ENCODE measurements around the gene LRRC74A.
"Not testable (repeated sequence)": the region's sequence is repeated elsewhere in the genome, so short reads cannot be mapped to it uniquely, and the experiment has no call there.

The LRRC74A gene

DNA sequence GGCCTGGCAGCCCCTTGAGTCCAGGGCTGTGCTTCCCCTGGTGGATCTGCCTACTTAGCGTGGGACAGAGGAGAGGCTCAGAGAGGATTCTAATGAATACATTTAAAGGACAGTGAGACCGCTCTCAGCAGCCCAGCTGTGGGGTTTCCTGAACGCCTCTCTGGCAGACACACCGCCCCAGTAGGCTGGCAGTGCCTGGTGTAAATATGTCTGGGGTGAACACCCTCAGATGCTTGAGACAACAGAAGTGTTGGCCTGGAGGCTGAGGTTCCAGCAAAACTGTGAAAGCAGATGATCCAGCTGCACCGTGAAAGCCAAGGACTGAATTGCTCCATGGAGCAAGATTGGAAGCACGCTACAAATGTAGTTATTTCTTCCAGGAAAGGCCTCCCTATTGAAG, 55.1 kb downstream of the LRRC74A start:
- no peak for FAIRE-seq

DNA sequence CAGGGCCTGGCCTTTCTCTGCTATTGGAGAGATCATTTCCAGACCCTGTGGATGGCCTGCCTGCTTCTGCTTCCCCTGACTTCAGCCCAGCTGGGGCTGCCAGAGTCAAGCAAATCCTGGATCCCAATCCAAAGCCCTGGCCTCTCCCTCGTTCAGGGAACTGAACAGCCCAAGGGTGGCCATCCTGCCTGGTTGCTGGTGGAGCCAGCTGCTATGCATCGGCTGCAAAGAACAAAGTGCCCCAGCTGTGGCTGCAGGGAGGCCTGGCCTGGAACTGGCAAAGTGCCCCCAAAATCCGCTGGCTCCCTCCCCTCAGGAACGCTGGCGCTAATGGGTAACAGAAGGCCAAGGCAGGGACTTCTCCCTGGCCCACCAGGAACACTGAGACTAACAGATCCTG, 56.4 kb downstream of the LRRC74A start:
- DNase-seq (ENCODE audit: extremely low spot score, insufficient read length, low read depth), result no peak
- no peak for FAIRE-seq

More for the DNA sequence above, 55.1 kb downstream of the LRRC74A start:
- DNase-seq (ENCODE audit: extremely low spot score, insufficient read length, low read depth), result no peak

DNA sequence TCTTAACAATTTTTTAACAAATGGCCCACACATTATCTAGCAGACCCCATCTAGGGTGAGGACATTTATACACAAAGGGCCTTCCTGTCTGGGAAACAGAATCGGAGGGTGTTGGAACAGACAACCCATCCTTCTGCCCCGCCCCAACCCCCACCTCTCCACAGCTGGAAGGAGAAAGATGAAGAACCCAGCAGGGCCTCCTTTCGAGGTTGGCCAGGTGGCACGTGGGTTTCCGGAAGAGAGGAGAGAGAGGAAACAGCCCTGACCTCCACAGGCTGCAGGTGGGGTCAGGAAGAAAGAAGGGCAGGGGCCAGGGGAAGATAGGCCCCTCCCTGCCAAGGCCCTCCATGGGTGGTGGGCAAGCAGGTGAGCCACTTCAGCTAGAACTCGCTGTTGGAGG, 57.2 kb downstream of the LRRC74A start:
- DNase-seq (ENCODE audit: extremely low spot score, insufficient read length, low read depth) (no peak), FAIRE-seq (no peak)

DNA sequence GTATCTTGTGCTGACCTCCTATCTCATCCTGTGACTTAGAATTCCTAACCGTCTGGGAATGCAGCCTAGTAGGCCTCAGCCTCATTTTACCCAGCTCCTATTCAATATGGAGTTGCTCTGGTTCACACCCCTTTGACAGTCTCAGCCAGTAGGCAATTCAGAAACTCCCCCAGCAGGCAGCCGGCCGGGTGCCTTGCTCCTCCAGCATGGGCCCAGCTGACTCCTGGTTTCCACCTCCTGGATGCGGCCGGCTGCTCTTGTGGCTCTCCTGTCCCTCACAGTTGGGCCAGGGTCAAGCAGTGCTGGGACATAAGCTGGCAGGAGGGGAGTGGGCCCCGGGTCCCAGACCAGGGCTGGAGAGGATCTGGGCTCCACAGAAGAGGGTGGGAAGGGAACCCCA, 58.2 kb downstream of the LRRC74A start:
- DNase-seq (ENCODE audit: extremely low spot score, insufficient read length, low read depth) (no peak), FAIRE-seq (no peak)

DNA sequence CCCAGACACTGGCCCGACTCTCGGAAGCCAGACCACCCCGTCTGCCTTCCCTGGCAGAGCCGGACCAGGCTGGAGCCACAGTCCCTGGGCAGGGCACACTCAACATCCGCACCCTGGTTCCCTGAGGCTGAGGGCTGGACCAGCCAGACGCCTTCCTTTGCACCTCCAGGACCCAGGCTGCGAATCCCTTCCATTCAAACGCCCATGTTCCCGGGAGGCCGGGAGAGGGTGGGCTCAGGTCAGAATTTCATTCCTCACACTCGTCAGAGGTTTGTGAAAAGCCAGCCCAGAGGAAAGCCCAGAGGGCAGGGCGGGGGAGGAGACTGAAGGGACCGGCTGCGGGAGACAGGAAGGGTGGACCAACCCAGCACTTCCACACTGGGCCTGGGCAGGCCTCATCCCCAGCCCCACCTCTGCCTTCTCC, 58.7 kb downstream of the LRRC74A start:
- DNase-seq (ENCODE audit: extremely low spot score, insufficient read length, low read depth) (no peak), FAIRE-seq (no peak)

DNA sequence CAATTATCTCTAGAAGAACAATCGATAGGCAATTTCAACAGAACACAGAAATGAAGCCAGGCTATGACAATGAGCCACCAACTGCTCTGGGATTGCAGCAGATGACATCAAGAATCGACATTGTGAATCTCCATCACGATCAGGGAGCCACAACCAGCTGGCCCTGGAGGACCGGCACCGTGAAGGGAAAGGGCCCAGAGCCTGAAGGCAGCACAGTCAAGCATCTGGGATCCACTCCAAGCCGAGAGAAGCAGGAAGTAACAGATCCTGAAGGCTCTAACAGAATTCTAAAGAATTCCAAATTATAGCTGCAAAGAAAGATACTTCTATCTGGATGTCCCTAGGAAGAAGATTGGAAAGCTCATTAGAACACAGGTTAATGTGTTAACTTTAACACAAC, 61.0 kb downstream of the LRRC74A start:
- FAIRE-seq, result no peak

DNA sequence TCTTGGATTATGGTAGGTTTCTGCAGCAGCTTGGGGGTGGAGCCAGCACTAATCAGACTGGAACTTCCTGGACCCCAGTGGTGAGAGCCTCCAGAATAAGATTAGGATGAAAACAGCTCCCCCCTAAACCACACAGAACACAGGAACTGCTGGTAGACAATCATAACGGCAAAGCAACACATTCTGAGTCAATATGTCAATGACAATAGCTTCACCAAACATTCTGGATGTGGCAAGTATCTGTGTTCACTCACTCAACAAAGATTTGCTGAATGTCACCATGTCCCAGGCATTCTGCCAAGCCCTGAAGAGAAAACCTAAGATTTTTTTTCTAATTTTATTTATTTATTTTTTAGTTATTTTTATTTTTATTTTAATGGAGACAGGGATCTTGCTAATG, 65.2 kb downstream of the LRRC74A start:
- DNase-seq (ENCODE audit: extremely low spot score, insufficient read length, low read depth) (no peak), FAIRE-seq (no peak)

More for the DNA sequence above, 61.0 kb downstream of the LRRC74A start:
- no peak for DNase-seq (ENCODE audit: extremely low spot score, insufficient read length, low read depth)

DNA sequence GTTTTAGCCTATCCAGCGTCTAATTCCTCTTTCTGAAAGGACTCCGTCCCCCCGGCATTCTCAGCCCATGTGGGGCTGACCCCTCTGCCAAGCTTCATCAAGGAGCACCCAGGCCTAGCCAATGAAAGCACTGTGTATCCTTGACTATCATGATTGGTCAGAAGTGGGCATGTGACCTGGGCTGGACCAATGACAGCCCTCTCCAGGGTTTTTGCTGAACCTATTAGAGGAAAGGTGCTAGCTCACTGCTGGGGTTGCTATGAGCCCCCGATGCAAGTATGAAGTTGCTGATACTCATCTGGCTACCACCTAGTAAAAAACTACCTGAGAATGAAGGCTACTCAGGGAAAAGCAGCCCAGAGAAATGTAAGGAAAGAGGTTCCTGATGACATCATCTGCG, 68.1 kb downstream of the LRRC74A start:
- DNase-seq (ENCODE audit: extremely low spot score, insufficient read length, low read depth) (no peak), FAIRE-seq (no peak)

DNA sequence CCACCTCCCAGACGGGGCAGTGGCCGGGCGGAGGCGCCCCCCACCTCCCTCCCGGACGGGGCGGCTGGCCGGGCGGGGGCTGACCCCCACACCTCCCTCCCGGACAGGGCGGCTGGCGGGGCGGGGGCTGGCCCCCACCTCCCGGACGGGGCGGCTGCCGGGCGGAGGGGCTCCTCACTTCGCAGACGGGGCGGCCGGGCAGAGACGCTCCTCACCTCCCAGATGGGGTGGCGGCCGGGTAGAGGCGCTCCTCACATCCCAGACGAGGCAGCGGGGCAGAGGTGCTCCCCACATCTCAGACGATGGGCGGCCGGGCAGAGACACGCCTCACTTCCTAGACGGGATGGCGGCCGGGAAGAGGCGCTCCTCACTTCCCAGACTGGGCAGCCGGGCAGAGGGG, 71.8 kb downstream of the LRRC74A start:
- not testable (repeated sequence) for FAIRE-seq; DNase-seq (ENCODE audit: extremely low spot score, insufficient read length, low read depth)

DNA sequence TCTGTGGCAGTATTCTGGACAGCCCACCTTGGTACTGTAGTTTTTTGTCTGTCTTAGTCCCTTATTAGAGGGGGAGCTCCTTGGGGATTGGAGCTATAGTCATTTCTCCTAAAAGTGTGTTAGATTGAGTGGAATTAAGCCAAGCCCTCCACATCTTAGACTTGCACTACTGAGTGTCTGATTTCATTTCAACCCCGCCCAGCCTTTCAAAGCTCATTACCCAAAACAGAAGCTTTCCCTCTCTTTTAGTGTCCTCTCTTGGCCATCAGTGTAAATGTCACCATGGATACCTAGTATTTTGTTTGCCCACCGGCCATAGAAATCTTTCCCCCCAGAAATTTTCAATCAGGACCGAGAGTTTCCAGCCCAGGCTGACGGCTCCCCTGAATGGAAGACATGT, 74.5 kb downstream of the LRRC74A start:
- FAIRE-seq (no peak), DNase-seq (ENCODE audit: extremely low spot score, insufficient read length, low read depth) (no peak)

DNA sequence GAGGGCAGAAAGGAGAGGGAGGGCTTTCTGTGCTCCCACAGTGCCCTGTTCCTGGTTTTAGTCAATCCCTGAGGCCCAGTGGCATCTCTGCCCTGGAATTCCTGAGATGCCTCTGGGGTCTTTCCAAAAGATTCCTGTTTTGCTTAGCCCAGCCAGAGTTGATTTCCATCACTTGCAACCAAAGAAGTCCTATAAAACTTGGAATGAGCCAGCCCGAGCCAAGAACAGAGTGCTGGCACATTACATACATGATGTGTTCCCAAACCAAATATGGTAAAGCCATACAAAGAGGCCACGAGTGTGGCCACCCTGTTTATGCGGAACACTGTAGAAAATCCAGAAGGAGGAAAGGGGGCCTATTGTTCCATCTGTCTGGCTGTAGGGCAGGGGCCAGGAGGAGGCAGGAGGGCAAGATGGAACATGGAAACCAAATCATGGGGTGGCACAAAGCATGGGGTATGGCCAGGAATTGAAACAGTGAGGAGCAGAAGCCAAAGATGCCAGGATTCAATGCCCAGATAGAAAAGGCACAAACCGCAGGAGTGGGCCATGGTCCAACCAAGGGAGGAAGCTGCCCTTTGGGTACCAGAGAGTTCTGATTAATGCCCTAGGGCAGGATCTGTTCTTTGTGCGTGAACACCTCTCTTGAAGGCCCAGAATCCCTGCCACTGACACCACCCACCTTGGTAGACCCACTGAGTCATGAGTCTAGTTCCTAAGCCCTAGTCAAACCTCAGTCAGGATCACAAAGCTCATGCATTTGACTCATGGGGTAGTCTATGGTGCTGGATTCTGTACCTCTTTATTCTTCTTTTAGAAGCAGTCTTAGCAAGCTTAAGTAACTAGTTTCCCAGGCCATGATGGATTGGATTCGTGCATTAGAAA, 75.2 kb downstream of the LRRC74A start:
- FAIRE-seq (no peak), DNase-seq (ENCODE audit: extremely low spot score, insufficient read length, low read depth) (no peak)

DNA sequence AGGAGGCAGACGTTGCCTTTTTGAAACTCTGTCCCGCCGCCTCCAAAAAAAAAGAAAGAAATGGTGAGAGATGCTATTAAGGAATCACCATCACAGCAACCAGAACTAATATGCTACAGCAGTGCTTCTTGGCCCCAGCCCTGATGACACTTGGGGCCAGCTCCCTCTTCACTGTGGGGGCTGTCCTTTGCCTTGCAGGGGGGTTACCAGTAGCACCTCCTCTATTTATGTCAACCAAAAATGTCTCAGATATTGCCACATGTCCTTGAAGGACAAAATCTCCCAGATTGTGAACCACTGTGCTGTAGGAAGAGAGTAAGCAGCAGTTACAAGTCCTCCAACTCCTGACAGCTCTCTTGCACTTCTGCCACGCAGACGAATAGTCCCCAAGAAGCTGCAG, 76.4 kb downstream of the LRRC74A start:
- FAIRE-seq (no peak), DNase-seq (ENCODE audit: extremely low spot score, insufficient read length, low read depth) (no peak)

DNA sequence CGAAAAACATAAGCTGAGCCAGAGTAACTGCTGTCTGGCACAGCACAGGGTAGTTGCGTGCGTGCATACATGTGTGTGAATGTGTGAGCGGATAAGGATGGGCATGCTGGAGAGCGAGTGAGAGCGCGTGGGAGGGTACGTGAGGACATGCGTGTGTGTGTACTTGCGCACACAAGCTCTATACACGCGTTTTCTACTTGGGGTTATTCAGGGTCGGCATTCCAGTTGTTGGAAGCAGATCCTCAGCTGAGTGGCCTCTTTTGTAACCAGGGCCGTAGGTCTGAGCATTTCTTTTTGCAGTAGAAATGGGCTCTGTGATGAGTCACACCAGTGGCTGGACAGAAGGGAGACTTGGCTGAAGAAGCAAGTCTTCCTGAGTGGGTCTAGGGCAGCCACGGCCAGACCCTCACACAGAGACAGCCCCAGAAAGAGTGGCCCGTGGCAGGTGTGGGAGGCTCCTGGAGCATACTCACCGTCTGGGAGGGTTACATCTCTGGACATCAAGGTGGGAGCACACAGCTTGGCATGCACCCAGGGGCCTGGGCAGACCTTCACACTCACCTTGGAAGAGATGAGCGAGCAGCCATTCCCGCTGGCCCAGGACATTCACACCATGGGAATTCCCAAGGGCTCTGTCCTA, 78.0 kb downstream of the LRRC74A start:
- no peak for FAIRE-seq
- no peak for DNase-seq (ENCODE audit: extremely low spot score, insufficient read length, low read depth)

DNA sequence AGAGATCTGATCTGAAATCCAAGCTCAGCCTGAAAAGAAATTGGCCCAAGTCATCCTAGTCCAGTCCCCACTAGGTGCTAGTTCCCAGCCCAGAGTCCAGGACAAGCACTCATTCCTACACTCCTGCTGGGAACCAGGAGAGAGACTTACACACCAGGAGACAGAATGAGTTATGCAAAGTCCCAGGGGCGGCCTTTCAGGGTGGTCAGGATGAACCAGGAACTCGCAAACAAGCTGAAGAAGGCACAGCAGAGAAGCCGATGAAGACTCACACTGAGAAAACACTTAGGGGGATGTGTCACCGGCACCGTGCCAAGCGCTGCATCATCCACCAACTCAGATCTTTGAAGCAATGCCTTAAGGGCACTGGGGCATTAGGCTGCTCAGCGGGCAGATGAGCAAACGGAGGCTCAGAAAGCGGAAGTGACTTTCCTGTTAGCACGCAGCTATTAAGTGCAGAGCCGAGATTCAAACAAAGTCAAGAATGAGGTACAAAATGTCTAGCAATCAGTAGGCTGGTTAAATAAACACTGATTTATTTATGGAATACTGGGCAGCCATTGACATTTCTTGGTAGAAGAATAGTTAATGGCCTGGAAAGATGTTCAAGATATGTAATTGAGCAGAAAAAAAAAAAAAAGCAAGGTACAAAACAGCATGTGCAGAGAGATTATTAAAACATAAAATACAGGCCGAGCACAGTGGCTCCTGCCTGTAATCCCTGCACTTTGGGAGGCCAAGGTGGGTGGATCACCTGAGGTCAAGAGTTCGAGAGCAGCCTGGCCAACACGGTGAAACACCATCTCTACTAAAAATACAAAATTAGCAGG, 78.7 kb downstream of the LRRC74A start:
- peak; percentile 54 for DNase-seq (ENCODE audit: extremely low spot score, insufficient read length, low read depth)
- FAIRE-seq, result peak; percentile 84

DNA sequence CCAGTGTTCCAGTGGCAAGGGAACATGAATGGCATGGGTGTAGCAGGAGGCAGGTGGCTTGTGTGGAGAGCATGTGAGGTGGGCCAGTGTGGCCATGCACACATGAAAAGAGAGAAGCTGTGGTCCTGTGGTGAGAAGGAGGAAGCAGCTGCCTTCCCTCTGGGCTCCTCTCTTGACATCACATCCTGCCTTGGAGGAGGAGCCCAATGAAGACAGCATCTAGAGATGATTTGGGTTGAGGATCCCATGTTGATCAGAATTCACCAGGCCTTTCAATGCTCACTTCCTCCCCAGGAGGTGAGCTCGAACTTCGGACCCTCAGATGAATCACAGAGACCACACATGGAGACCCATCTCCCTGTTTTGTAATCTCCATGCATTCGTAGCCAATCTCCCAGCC, 82.6 kb downstream of the LRRC74A start:
- peak; percentile 75 for FAIRE-seq

DNA sequence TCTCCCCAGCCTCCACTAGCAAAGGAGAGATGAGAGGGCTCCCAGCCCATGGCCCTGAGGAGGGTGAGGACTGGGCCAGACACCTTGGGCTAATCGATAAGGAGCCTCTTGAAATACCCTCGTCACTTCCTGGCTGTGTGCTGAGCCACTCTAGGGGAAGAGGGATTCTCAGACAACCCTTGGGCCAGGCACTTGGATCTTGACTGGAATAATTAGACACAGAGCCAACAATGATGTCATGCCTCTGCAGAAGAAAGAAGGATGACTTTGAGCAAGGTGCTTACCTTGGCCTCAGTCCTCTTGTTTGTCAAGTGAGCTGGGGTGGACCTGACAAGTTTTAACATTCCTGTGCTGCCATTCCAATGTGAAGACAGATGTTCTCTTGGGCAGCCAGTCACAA, 83.1 kb downstream of the LRRC74A start:
- FAIRE-seq (no peak), DNase-seq (ENCODE audit: extremely low spot score, insufficient read length, low read depth) (no peak)

More for the DNA sequence above, 82.6 kb downstream of the LRRC74A start:
- DNase-seq (ENCODE audit: extremely low spot score, insufficient read length, low read depth), result peak; percentile 42

DNA sequence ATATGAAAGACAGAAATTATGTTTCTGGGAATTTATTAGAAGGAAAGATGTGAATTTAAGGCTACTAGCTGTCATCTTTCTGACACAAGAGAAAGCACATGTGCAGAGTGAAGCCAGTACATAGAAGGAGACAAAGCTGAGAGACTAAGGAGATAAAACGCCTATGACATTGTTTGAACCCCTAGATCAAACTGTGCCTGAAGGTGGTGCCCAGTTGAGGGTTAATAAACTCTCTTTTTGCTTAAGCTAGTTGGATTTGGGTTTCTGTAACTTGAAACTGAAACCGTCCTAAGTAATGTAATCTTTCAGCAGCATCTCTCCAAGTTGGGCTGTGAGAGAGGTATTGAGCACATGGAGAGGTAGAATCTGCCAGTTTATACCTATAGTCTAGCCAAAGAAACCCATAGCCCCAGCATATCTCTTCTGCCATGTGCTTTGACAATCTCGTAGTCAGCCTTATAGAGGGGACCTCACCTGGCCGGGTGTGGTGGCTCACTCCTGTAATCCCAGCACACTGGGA, 84.2 kb downstream of the LRRC74A start:
- DNase-seq (ENCODE audit: extremely low spot score, insufficient read length, low read depth) (no peak), FAIRE-seq (peak; percentile 15)

DNA sequence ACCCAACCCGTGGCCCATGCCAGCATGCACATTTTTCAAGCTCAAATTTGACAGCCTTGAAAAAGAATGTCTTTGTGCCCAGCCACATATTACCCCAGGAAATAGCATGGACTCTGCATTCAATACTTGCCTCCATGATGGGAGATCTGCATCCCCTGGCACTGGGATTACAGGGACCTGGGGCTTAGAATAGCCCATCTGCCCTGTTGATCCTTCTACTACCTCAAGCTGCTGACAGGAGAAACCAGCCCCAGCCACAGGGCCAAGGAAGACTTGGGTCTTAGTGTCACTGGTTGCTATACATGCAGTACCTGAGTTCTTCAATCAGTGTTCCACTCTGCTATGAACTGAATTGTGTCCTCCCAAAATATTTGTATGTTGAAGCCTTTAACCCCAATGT, 85.3 kb downstream of the LRRC74A start:
- DNase-seq (ENCODE audit: extremely low spot score, insufficient read length, low read depth) (no peak), FAIRE-seq (no peak)

DNA sequence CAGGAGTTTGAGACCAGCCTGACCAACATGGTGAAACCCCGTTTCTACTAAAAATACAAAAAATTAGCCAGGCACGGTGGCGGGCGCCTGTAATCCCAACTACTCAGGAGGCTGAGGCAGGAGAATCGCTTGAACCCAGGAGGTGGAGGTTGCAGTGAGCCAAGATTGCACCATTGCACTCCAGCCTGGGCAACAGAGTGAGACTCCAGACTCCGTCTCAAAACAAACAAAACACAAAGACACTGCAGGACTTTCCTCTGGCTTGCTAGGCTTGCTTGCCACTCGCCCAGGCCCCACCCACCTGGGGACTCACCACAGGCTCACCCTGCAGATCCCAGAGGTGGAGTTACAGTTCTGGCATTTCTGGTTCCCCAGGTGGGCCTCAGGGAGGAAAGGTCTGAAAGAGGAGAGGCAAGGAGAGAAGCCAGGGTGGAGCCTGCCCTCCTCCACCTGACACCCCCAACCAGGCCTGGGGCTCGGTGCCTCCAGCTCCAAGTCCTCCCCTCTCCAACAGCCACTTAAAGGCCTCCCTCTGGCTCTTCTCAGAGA, 88.4 kb downstream of the LRRC74A start:
- FAIRE-seq; DNase-seq (ENCODE audit: extremely low spot score, insufficient read length, low read depth): not testable (repeated sequence)
